Muscle layer of duodenum (tissue), 2 donors: ENCODE measurements around the gene XPO6.

Experiments
- H3K27ac ChIP-seq: one replicate; pipeline ENCODE4 v1.7.0; 2013; ENCODE audit warnings: mild to moderate bottlenecking, low read length
- H3K27me3 ChIP-seq: one replicate; pipeline ENCODE4 v1.7.0; 2013; ENCODE audit warnings: low read depth, mild to moderate bottlenecking, control low read depth, low read length
- H3K36me3 ChIP-seq, 2 donors: one replicate each; pipeline ENCODE4 v1.7.0; 2013; ENCODE audit warnings: low read length in 2 of 2, control low read depth in 1 of 2, mild to moderate bottlenecking in 1 of 2; ENCODE audit not compliant: insufficient read depth in 2 of 2, control insufficient read depth in 1 of 2
- H3K4me1 ChIP-seq, 2 donors: one replicate each; pipeline ENCODE4 v1.7.0; 2013; ENCODE audit warnings: low read length in 2 of 2, mild to moderate bottlenecking in 2 of 2, control low read depth in 1 of 2, moderate library complexity in 1 of 2; ENCODE audit not compliant: insufficient read depth in 2 of 2, control insufficient read depth in 1 of 2
- H3K4me3 ChIP-seq, 2 donors: one replicate each; pipeline ENCODE4 v1.7.0; 2013; ENCODE audit warnings: low read length in 2 of 2, low read depth in 1 of 2, mild to moderate bottlenecking in 1 of 2
- H3K9me3 ChIP-seq, 2 donors: one replicate each; pipeline ENCODE4 v1.7.0; 2013; ENCODE audit warnings: low read length in 2 of 2, control low read depth in 1 of 2, mild to moderate bottlenecking in 1 of 2; ENCODE audit not compliant: control insufficient read depth in 1 of 2
- donor health status: healthy.

Gene XPO6

GRCh38 chr16:28086186-28087139 is 125.3 kb downstream of the XPO6 start:
- Histone ChIP-seq H3K36me3 (no peaks in the 10 kb centered on the region), H3K9me3 (no peaks in the 10 kb centered on the region), H3K4me3 (no peak overlapping the region), H3K27ac (no peak overlapping the region), H3K27me3 (no peaks in the 10 kb centered on the region), H3K4me1 (no peaks in the 10 kb centered on the region)

GRCh38 chr16:28085389-28086171 is 126.2 kb downstream of the XPO6 start:
- Histone ChIP-seq H3K9me3 (no peaks in the 10 kb centered on the region), H3K4me3 (no peak overlapping the region), H3K27ac (no peak overlapping the region), H3K4me1 (no peaks in the 10 kb centered on the region), H3K36me3 (no peaks in the 10 kb centered on the region), H3K27me3 (no peaks in the 10 kb centered on the region)

DNA sequence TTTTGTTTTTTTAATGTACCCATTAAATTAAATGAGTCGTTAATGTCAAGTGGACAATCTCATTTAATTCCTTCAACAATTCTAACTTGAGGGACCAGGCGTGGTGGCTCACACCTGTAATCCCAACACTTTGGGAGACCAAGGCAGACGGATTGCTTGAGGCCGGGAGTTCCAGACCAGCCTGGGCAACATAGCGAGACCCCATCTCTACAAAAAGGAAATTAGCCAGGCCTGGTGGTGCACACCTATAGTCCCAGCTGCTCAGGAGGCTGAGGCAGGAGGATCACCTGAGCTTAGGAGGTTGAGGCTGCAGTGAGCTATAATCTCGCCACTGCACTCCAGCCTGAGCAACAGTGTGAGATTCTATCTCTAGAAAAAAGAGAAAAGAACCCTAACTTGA is 127.6 kb downstream of the XPO6 start:
- Histone ChIP-seq H3K27ac (no peak overlapping the region), H3K36me3 (no peaks in the 10 kb centered on the region), H3K27me3 (no peaks in the 10 kb centered on the region), H3K9me3 (no peaks in the 10 kb centered on the region), H3K4me3 (no peak overlapping the region), H3K4me1 (no peaks in the 10 kb centered on the region)

GRCh38 chr16:28082624-28083023 is 129.1 kb downstream of the XPO6 start:
- H3K27ac ChIP-seq = no peak overlapping the region
- no peaks in the 10 kb centered on the region for H3K9me3 ChIP-seq
- no peaks in the 10 kb centered on the region for H3K4me1 ChIP-seq
- H3K36me3 ChIP-seq = no peaks in the 10 kb centered on the region
- no peak overlapping the region for H3K4me3 ChIP-seq
- H3K27me3 ChIP-seq = no peaks in the 10 kb centered on the region

DNA sequence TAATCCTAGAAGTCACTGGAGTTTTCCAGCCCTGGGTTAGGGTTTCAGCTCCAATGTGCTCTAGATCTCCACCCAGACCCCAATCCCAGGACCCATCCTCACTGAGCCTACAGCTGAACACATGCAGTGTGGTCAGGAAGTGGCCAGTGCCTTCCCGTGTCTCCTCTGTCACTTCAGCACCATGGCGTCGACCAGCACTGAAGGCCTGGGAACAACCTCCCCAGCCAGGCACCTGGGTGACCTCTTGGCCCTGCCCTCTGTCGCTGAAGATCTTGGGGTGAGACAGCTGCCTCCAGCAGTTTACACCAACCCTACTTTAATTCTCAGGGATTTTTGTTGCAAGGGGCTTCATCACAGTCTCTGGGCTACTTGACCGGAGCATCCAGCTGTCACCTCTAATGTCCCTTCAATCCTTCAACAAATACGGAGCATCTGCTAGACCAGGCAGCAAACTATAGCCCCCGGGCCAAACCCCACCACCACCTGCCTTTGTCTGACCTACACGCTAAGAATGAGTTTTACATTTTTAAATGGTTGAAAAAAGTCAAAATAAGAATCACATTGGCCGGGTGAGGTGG is 130.3 kb downstream of the XPO6 start:
- Histone ChIP-seq H3K36me3 (no peaks in the 10 kb centered on the region), H3K4me3 (no peak overlapping the region), H3K27ac (no peak overlapping the region), H3K4me1 (no peaks in the 10 kb centered on the region), H3K27me3 (no peaks in the 10 kb centered on the region), H3K9me3 (no peaks in the 10 kb centered on the region)

DNA sequence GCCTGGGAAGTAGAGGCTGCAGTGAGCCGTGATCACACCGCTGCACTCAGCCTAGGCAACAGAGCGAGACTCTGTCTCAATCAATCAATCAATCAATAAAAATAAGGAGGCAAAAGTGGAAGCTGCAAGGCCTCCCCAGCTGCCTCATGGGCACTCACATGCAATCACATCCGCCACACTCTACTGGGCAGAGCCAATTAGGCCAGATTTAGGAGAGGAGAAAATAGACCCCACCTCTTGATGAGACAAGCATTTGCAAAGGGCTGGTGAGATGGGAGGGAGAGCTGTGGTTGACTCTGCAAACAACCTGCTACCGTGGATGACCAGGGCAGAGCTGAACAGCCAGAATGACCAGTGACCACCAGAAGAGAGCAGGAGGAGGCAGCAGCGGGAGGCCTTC is 133.5 kb downstream of the XPO6 start:
- no peaks in the 10 kb centered on the region for H3K27me3 ChIP-seq
- H3K9me3 ChIP-seq = no peaks in the 10 kb centered on the region
- H3K4me1 ChIP-seq = no peaks in the 10 kb centered on the region
- H3K4me3 ChIP-seq = no peak overlapping the region
- no peak overlapping the region for H3K27ac ChIP-seq
- no peaks in the 10 kb centered on the region for H3K36me3 ChIP-seq

GRCh38 chr16:28073836-28074235 is 137.9 kb downstream of the XPO6 start:
- H3K4me1 ChIP-seq = no peaks in the 10 kb centered on the region
- H3K27ac ChIP-seq = no peak overlapping the region
- H3K9me3 ChIP-seq = no peaks in the 10 kb centered on the region
- no peaks in the 10 kb centered on the region for H3K27me3 ChIP-seq
- H3K4me3 ChIP-seq = no peak overlapping the region
- no peaks in the 10 kb centered on the region for H3K36me3 ChIP-seq

- H3K4me3 ChIP-seq = no peak overlapping the region
Measured at GRCh38 chr16:28072087-28072486, 139.7 kb downstream of the XPO6 start.

DNA sequence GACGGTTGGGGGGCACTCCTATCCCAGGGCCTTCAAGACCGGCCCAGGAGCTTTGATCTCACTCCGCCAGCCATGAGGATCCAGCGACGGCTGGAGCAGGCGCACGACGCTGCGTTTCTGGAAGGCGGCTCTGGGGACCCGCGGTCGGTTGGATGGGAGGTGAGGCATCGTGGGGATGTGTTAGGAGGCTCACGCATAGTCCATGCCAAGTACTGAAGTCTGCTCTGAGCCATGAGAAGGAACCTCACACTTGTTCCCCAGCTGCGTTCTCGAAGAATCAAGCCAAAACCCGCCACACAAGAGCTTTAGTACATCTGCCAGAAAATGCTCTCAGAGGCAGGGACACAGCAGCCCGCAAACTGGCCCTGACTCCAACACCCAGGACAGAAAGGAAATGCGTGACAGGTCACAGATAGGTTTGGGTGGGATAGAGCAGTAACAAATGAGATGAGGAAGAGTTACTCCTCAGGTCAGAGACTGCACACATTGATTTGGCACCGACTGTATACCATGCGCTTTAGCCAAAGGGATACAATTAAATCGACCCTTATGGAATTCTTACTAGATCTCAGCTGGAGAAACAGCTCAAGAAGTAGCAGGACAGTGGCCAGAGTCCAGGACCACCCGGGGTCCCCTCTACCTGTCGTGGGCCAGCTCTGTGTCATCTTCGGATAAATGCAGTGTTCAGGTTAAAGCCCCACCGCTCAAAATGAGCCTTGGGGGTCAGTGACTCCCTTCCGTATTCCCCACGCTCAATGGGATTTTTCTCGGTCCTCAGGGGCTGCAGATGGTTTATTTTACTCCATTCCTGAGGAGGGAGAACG is 141.6 kb downstream of the XPO6 start:
- no peaks in the 10 kb centered on the region for H3K4me1 ChIP-seq
- no peak overlapping the region for H3K27ac ChIP-seq
- H3K9me3 ChIP-seq = no peaks in the 10 kb centered on the region
- no peaks in the 10 kb centered on the region for H3K36me3 ChIP-seq
- H3K27me3 ChIP-seq = no peaks in the 10 kb centered on the region
- no peak overlapping the region for H3K4me3 ChIP-seq

More at GRCh38 chr16:28072087-28072486, 139.7 kb downstream of the XPO6 start:
- H3K27ac ChIP-seq = no peak overlapping the region
- H3K9me3 ChIP-seq = no peaks in the 10 kb centered on the region
- H3K27me3 ChIP-seq = no peaks in the 10 kb centered on the region
- H3K4me1 ChIP-seq = no peaks in the 10 kb centered on the region
- no peaks in the 10 kb centered on the region for H3K36me3 ChIP-seq

DNA sequence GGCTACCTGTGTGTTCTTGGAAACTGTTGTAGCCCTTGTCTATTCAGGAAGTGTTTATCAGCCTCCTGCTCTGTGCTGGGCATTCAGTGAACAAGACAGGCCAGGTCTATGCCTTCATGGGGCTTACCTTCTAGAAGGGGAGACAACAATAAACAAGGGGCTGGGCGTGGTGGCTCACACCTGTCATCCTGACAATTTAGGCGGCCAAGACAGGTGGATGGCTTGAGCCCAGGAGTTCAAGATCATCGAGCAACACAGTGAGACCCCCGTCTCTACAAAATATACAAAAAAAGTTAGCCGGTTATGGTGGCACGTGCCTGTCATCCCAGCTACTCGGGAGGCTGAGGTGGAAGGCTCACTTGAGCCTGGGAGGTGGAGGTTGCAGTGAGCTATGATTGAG is 142.8 kb downstream of the XPO6 start:
- Histone ChIP-seq H3K27me3 (peaks cover 5% of the 10 kb centered on the region), H3K4me1 (no peaks in the 10 kb centered on the region), H3K27ac (no peak overlapping the region), H3K36me3 (no peaks in the 10 kb centered on the region), H3K9me3 (no peaks in the 10 kb centered on the region), H3K4me3 (no peak overlapping the region)
